CD14-positive monocyte (primary cell): ENCODE measurements around the gene TNFAIP8L3. TPM values are rescaled to one million over a fixed set of nuclear protein-coding genes. Genes with fewer than 3 reads are reported as not detected.

ENCODE experiments used
- DNase-seq, 3 donors: peaks; one replicate each; pipeline ENCODE4 v3.0.0-alpha.2; 2011 to 2022
- H2AFZ ChIP-seq: 2 replicates; pipeline ENCODE4 v1.6.0; 2012; ENCODE audit warnings: mild to moderate bottlenecking, low read depth, low read length, inconsistent platforms; ENCODE audit not compliant: insufficient read depth, poor library complexity, severe bottlenecking
- H3K27ac ChIP-seq, 2 donors: 1 replicate in 1 of 2; 2 replicates in 1 of 2; pipeline ENCODE4 v1.5.1; 2012 to 2013; ENCODE audit warnings: low read length in 2 of 2, control low read depth in 1 of 2, inconsistent platforms in 1 of 2, low read depth in 1 of 2, mild to moderate bottlenecking in 1 of 2
- H3K27me3 ChIP-seq, 2 donors: one replicate each; pipeline versions ENCODE4 v1.6.0 to v1.6.1; 2011 to 2013; ENCODE audit warnings: low read length in 2 of 2; ENCODE audit not compliant: control insufficient read depth in 2 of 2, insufficient read depth in 2 of 2
- H3K36me3 ChIP-seq, 2 donors: replicated peaks in 1 of 2; 1 replicate in 1 of 2; 2 replicates in 1 of 2; pipeline versions ENCODE4 v1.5.1 to v1.6.1; 2012 to 2013; ENCODE audit warnings: low read length in 2 of 2, control low read depth in 1 of 2, inconsistent platforms in 1 of 2, mild to moderate bottlenecking in 1 of 2; ENCODE audit not compliant: insufficient read depth in 2 of 2, control insufficient read depth in 1 of 2
- H3K4me1 ChIP-seq, 2 donors: 1 replicate in 1 of 2; 2 replicates in 1 of 2; pipeline versions ENCODE4 v1.5.1 to v1.6.1; 2012 to 2013; ENCODE audit warnings: low read length in 2 of 2, control low read depth in 1 of 2, inconsistent platforms in 1 of 2, mild to moderate bottlenecking in 1 of 2, moderate library complexity in 1 of 2; ENCODE audit not compliant: insufficient read depth in 2 of 2, control insufficient read depth in 1 of 2
- H3K4me2 ChIP-seq: replicated peaks from 2 replicates; pipeline ENCODE3; 2012; ENCODE audit warnings: low read length, moderate library complexity, mild to moderate bottlenecking; ENCODE audit not compliant: poor library complexity, severe bottlenecking; ENCODE audit errors: extremely low read depth
- H3K4me3 ChIP-seq, 3 experiments: fragments of 200-600 bp in 1 of 3; sonication (generic) in 1 of 3; replicated peaks in 1 of 3; 1 replicate in 2 of 3; 2 replicates in 1 of 3; pipeline ENCODE4 v1.5.1; 2011 to 2013; ENCODE audit warnings: low read length in 3 of 3, mild to moderate bottlenecking in 3 of 3, control low read depth in 2 of 3, low read depth in 2 of 3, inconsistent platforms in 1 of 3, moderate library complexity in 1 of 3
- H3K79me2 ChIP-seq: 2 replicates; pipeline ENCODE4 v1.6.0; 2012; ENCODE audit warnings: mild to moderate bottlenecking, control low read depth, inconsistent platforms, low read length, moderate library complexity; ENCODE audit not compliant: insufficient read depth
- H3K9ac ChIP-seq: 2 replicates; pipeline ENCODE4 v1.6.0; 2017; ENCODE audit warnings: low read length, mild to moderate bottlenecking; ENCODE audit not compliant: insufficient read depth, poor library complexity, severe bottlenecking
- H3K9me3 ChIP-seq, 2 donors: replicated peaks in 1 of 2; 1 replicate in 1 of 2; 2 replicates in 1 of 2; pipeline versions ENCODE4 v1.5.1 to v1.6.1; 2012 to 2013; ENCODE audit warnings: low read length in 2 of 2, control low read depth in 1 of 2; ENCODE audit not compliant: control insufficient read depth in 1 of 2, insufficient read depth in 1 of 2
- H4K20me1 ChIP-seq: 2 replicates; pipeline ENCODE4 v1.6.0; 2012; ENCODE audit warnings: mild to moderate bottlenecking, low read length, control low read depth, moderate library complexity; ENCODE audit not compliant: insufficient read depth
- H3K27ac Mint-ChIP-seq, 7 donors: one replicate each; pipeline ENCODE4 v1.8.0; 2020; ENCODE audit warnings: mild to moderate bottlenecking in 7 of 7, mixed read lengths in 7 of 7, moderate library complexity in 6 of 7, inconsistent platforms in 2 of 7
- H3K27me3 Mint-ChIP-seq, 3 donors: one replicate each; pipeline ENCODE4 v1.8.0; 2021 to 2022; ENCODE audit warnings: low read depth in 3 of 3, mild to moderate bottlenecking in 3 of 3, mixed read lengths in 3 of 3, moderate library complexity in 3 of 3, inconsistent platforms in 1 of 3
- H3K36me3 Mint-ChIP-seq, 2 donors: one replicate each; pipeline ENCODE4 v1.8.0; 2020; ENCODE audit warnings: mixed read lengths in 2 of 2, inconsistent platforms in 1 of 2, mild to moderate bottlenecking in 1 of 2
- H3K4me1 Mint-ChIP-seq: one replicate; pipeline ENCODE4 v1.8.0; 2020; ENCODE audit warnings: mild to moderate bottlenecking, mixed read lengths
- H3K4me3 Mint-ChIP-seq, 2 donors: one replicate each; pipeline ENCODE4 v1.8.0; 2020; ENCODE audit warnings: mild to moderate bottlenecking in 2 of 2, mixed read lengths in 2 of 2, moderate library complexity in 1 of 2
- H3K9me3 Mint-ChIP-seq, 7 donors: one replicate each; pipeline ENCODE4 v1.8.0; 2020 to 2022; ENCODE audit warnings: mixed read lengths in 7 of 7, mild to moderate bottlenecking in 6 of 7, moderate library complexity in 6 of 7, inconsistent platforms in 2 of 7
- CTCF ChIP-seq: fragments of 200-600 bp; IDR thresholded peaks from one replicate; pipeline ENCODE4 v1.8.0; 2022; ENCODE audit warnings: antibody characterized with exemption, mild to moderate bottlenecking
- WGBS: methylation state at CpG from one replicate; pipeline ENCODE4 v1.1.5; 2013; ENCODE audit warnings: missing lambda C conversion rate; ENCODE audit not compliant: insufficient coverage; 5-methylcytosine and 5-hydroxymethylcytosine counted together
- intact Hi-C, 2 donors: fragments of 100-400 bp; cut with micrococcal nuclease; formaldehyde crosslinking; loops; one replicate each; pipeline versions ENCODE4 v1.15.0 to v1.15.1; 2023
- polyA plus RNA-seq, 3 donors: library from polyadenylated mRNA; depleted of rRNA in 1 of 3; unstranded in 2 of 3; stranded (reverse) in 1 of 3; fragments of 300-500 nt in 2 of 3; fragments of >200 nt in 1 of 3; fragmentation: Illumina TruSeq in 2 of 3; gene quantifications; 1 replicate in 2 of 3; 2 replicates in 1 of 3; pipeline ENCODE4 v1.2.3, GENCODE V29; 2012 to 2021

The TNFAIP8L3 gene
- polyA plus RNA-seq, 3 donors = not detected

DNA sequence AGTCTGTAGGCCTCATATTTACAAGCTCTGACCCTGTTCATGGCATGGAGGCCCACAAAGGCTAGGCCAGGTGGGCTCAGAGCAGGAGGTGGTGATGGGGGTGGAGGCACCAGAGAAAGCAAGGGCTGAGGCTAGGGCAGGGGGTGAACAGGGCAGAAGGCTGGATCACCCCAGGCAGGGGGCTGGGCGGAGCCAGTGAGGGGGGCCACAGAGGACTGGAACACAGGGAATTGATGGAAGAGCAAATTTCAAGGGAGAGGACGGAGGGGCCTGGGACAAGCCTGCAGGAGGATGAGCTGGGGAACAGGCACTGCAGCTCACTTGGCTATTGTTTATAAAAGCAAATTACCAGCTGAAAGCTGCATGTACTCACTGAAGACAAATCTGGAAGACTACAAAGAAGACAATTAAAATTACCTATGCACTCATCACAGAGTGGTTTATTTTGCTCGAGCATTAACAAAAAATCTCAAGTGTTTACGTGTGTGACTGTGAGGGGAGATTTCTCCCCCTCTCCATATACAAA, 11.0 kb downstream of the TNFAIP8L3 start:
- Mint-ChIP-seq H3K9me3 (no peaks in the 10 kb centered on the region), H3K27me3 (peaks cover 13 to 20% (median 18%) of the 10 kb centered on the region in 3 donors), H3K27ac (no peak overlapping the region), H3K4me3 (no peak overlapping the region), H3K4me1 (no peaks in the 10 kb centered on the region), H3K36me3 (no peaks in the 10 kb centered on the region)
- no peaks in the 10 kb centered on the region for H3K4me1 ChIP-seq
- H3K79me2 ChIP-seq = no peaks in the 10 kb centered on the region
- H3K4me2 ChIP-seq = no peak overlapping the region
- H3K27ac ChIP-seq = no peak overlapping the region
- intact Hi-C loops = no loop called here
- TF ChIP-seq CTCF = no peak
- H3K27me3 ChIP-seq = peaks cover 8 to 9% of the 10 kb centered on the region in 2 donors
- H4K20me1 ChIP-seq = no peaks in the 10 kb centered on the region
- 100% methylated on average over 1 of the region's 4 CpGs for WGBS
- no peak overlapping the region for H3K9ac ChIP-seq
- H3K36me3 ChIP-seq = no peaks in the 10 kb centered on the region
- no peak overlapping the region for H2AFZ ChIP-seq
- no peak overlapping the region for H3K4me3 ChIP-seq
- no peak for DNase-seq
- no peaks in the 10 kb centered on the region for H3K9me3 ChIP-seq

DNA sequence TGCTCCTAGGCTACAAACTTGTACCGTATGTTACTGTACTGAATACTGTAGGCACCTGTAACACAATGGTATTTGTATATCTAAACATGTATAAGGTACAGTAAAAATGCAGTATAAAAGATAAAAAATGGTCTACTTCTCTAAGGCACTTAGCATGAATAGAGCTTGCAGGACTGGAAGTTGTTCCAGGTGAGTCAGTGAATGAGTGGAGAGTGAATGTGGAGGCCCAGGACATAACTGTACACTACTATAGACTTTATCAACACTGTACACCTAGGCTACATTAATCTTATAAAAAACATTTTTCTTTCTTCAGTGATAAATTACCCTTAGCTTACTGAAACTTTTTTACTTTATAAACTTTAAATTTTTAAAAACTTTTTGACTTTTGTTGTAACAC, 12.5 kb downstream of the TNFAIP8L3 start:
- no CpG with 5 or more reads among the region's 1 CpG for WGBS
- Histone ChIP-seq H4K20me1 (no peaks in the 10 kb centered on the region), H3K27me3 (no peaks in the 10 kb centered on the region), H3K79me2 (no peaks in the 10 kb centered on the region), H3K4me3 (no peak overlapping the region), H3K4me2 (no peak overlapping the region), H3K9ac (no peak overlapping the region), H3K9me3 (no peaks in the 10 kb centered on the region), H3K27ac (no peak overlapping the region), H3K4me1 (peaks cover 8 to 10% of the 10 kb centered on the region in 2 donors), H2AFZ (no peak overlapping the region), H3K36me3 (no peaks in the 10 kb centered on the region)
- intact Hi-C loops = no loop called here
- Mint-ChIP-seq H3K36me3 (no peaks in the 10 kb centered on the region), H3K9me3 (peaks cover 0 to 2% (median 0%) of the 10 kb centered on the region in 7 donors), H3K27me3 (peaks cover 5 to 17% (median 15%) of the 10 kb centered on the region in 3 donors), H3K27ac (no peak overlapping the region), H3K4me1 (peaks cover 10% of the 10 kb centered on the region), H3K4me3 (no peak overlapping the region)
- no peak for DNase-seq
- no peak for TF ChIP-seq CTCF
